K562 (cell line): ENCODE measurements around the gene AGPAT1. TPM values are rescaled to one million over a fixed set of nuclear protein-coding genes. Genes with fewer than 3 reads are reported as not detected.

Experiments
- ARID3A ChIP-seq: IDR thresholded peaks from 2 replicates; pipeline ENCODE4 v1.6.1; 2012; ENCODE audit warnings: low read depth, low read length, improper control_type of control experiment, borderline replicate concordance
- CSDE1 ChIP-seq, 2 experiments: fragments of 450-650 bp; IDR thresholded peaks; 2 replicates each; pipeline ENCODE4 v1.6.1; 2016; ENCODE audit warnings: mild to moderate bottlenecking in 1 of 2
- FOXP1 ChIP-seq: sonication (generic); formaldehyde crosslinking; IDR thresholded peaks from 2 replicates; pipeline ENCODE4 v1.8.0; 2022; ENCODE audit warnings: mild to moderate bottlenecking, missing genetic modification reagents
- FOXP4 ChIP-seq: sonication (generic); formaldehyde crosslinking; IDR thresholded peaks from 2 replicates; pipeline ENCODE4 v1.8.0; 2022; ENCODE audit warnings: mild to moderate bottlenecking, missing genetic modification reagents, borderline replicate concordance
- HMBOX1 ChIP-seq: sonication (generic); IDR thresholded peaks from 2 replicates; pipeline ENCODE4 v1.6.1; 2016
- HMGN3 ChIP-seq: IDR thresholded peaks from 2 replicates; pipeline ENCODE4 v1.6.1; 2011; ENCODE audit warnings: borderline replicate concordance, low read depth, mild to moderate bottlenecking, mixed read lengths, low read length; ENCODE audit not compliant: insufficient read length; ENCODE audit errors: extremely low read depth
- MCM3 ChIP-seq: fragments of 450-650 bp; IDR thresholded peaks from 2 replicates; pipeline ENCODE4 v1.6.1; 2016
- NBN ChIP-seq: fragments of 450-650 bp; IDR thresholded peaks from 2 replicates; pipeline ENCODE4 v1.6.1; 2016; ENCODE audit warnings: low read depth, mild to moderate bottlenecking
- NFATC3 ChIP-seq: fragments of 450-650 bp; IDR thresholded peaks from 2 replicates; pipeline ENCODE4 v1.6.1; 2017; ENCODE audit warnings: mild to moderate bottlenecking
- PBX2 ChIP-seq, 2 experiments: IDR thresholded peaks in 1 of 2; conservative IDR thresholded peaks in 1 of 2; 2 replicates each; pipeline ENCODE4 v1.6.1; 2016; ENCODE audit warnings: low read depth in 2 of 2, mild to moderate bottlenecking in 1 of 2, missing compliant biosample characterization in 1 of 2, missing genetic modification characterization in 1 of 2, moderate library complexity in 1 of 2
- POLR2G ChIP-seq: fragments of 200-400 bp; formaldehyde crosslinking; IDR thresholded peaks from 2 replicates; pipeline ENCODE4 v1.6.1; 2017; ENCODE audit warnings: low read depth, mild to moderate bottlenecking, antibody characterized with exemption, low read length, moderate library complexity
- PURB ChIP-seq: sonication (generic); formaldehyde crosslinking; IDR thresholded peaks from 2 replicates; pipeline ENCODE4 v1.9.0; 2021; ENCODE audit warnings: low read depth, mild to moderate bottlenecking, missing genetic modification reagents
- RB1 ChIP-seq: fragments of 450-650 bp; IDR thresholded peaks from 2 replicates; pipeline ENCODE4 v1.6.1; 2017; ENCODE audit warnings: low read depth, mild to moderate bottlenecking
- RBM34 ChIP-seq: fragments of 200-400 bp; formaldehyde crosslinking; IDR thresholded peaks from 2 replicates; pipeline ENCODE4 v1.6.1; 2018; ENCODE audit warnings: low read length, borderline replicate concordance; ENCODE audit not compliant: insufficient read depth
- SP2 ChIP-seq: IDR thresholded peaks from 2 replicates; pipeline ENCODE4 v1.6.1; 2011; ENCODE audit warnings: mild to moderate bottlenecking, low read depth, low read length, moderate library complexity; ENCODE audit not compliant: poor library complexity, severe bottlenecking; ENCODE audit errors: extremely low read depth
- TAF1 ChIP-seq: IDR thresholded peaks from 2 replicates; pipeline ENCODE4 v1.6.1; 2011; ENCODE audit warnings: mild to moderate bottlenecking, low read length, moderate library complexity; ENCODE audit not compliant: insufficient read depth, control insufficient read depth, severe bottlenecking; ENCODE audit errors: extremely low read depth
- TBP ChIP-seq: optimal IDR thresholded peaks from 2 replicates; pipeline ENCODE3; 2011; ENCODE audit warnings: low read depth, low read length, improper control_type of control experiment
- XRCC4 ChIP-seq: IDR thresholded peaks from one replicate; pipeline ENCODE4 v1.6.1; 2011; ENCODE audit not compliant: insufficient read depth, insufficient read length; ENCODE audit errors: extremely low read depth
- ZEB2 ChIP-seq: fragments of 450-650 bp; IDR thresholded peaks from 2 replicates; pipeline ENCODE4 v1.6.1; 2016
- ZNF584 ChIP-seq: fragments of 200-800 bp; sonication (Bioruptor generic); IDR thresholded peaks from 2 replicates; pipeline ENCODE4 v1.6.1; 2016; ENCODE audit warnings: low read depth, mild to moderate bottlenecking, missing genetic modification characterization, missing compliant biosample characterization
- polyA plus RNA-seq, 8 experiments: library from polyadenylated mRNA; depleted of rRNA in 4 of 8; stranded (reverse) in 5 of 8; unstranded in 3 of 8; fragments of >200 nt; fragmentation: Nextera tagmentation in 2 of 8; fragmentation: Illumina TruSeq in 1 of 8; extraction: Ambion mirVana in 2 of 8; extraction: Trizol in 1 of 8; gene quantifications; 2 replicates each; pipeline versions ENCODE4 v1.2.1 to v1.2.3, GENCODE V29; 2011 to 2014; ENCODE audit warnings: inconsistent platforms in 1 of 8, missing spikeins in 1 of 8
- total RNA-seq, 7 experiments: library from RNA; depleted of rRNA in 6 of 7; stranded (reverse); fragments of >200 nt in 6 of 7; fragmentation: Illumina TruSeq in 2 of 7; extraction: Trizol in 2 of 7; gene quantifications; 2 replicates each; pipeline versions ENCODE4 v1.2.1 to v1.2.3, GENCODE V29; 2011 to 2021; ENCODE audit warnings: low replicate concordance in 1 of 7

Gene AGPAT1
- total and polyA plus RNA-seq, 9 of the 15 experiments (the other 6 are each of a cell fraction or from before 2014, with no cell fraction given): 37.9 to 176 (median 69.4) TPM

GRCh38 chr6:32175711-32176475, at the start of gene AGPAT1 (continued):
- TF ChIP-seq NBN (peak; percentile 85), POLR2G (peak; percentile 78), HMBOX1 (no peak), CSDE1 (IDR thresholded peaks at IDR 0.05) (no peak), FOXP4 (CRISPR knock-in tag) (no peak), XRCC4 (no peak), SP2 (peak; percentile 86), ARID3A (no peak), TAF1 (peak; percentile 54), NFATC3 (no peak), FOXP1 (CRISPR knock-in tag) (peak; percentile 40; the same call in 1 of the 2 replicates), TBP (peak; percentile 32), PURB (CRISPR knock-in tag) (no peak), RBM34 (no peak), HMGN3 (peak; percentile 60), RB1 (peak; percentile 65; the same call in 1 of the 2 replicates), ZNF584 (CRISPR knock-in tag) (no peak), ZEB2 (0 out of 2 replicates have a peak, but pooled peaks have one; percentile 47), PBX2 (CRISPR knock-in tag; IDR thresholded peaks at IDR 0.05; ENCODE audit: low read depth) (peak; percentile 96), PBX2 (tag; conservative IDR thresholded peaks at IDR 0.05; ENCODE audit: low read depth) (no peak), MCM3 (no peak)
